Subcutaneous preadipocyte (primary cell): ENCODE results near the gene ERAL1. TPM values are rescaled to one million over a fixed set of nuclear protein-coding genes. Genes with fewer than 3 reads are reported as not detected.

ENCODE experiments used
- small RNA-seq: library from RNA; depleted of rRNA; stranded (forward); fragments of <200 nt; gene quantifications from one replicate; pipeline ENCODE3, GENCODE V24; 2012
- total RNA-seq: library from RNA; depleted of rRNA; stranded (reverse); fragments of >200 nt; gene quantifications from 2 replicates; pipeline ENCODE4 v1.2.3, GENCODE V29; 2012

Gene ERAL1
- total RNA-seq = 25.4 and 30.1 TPM in 2 replicates

DNA sequence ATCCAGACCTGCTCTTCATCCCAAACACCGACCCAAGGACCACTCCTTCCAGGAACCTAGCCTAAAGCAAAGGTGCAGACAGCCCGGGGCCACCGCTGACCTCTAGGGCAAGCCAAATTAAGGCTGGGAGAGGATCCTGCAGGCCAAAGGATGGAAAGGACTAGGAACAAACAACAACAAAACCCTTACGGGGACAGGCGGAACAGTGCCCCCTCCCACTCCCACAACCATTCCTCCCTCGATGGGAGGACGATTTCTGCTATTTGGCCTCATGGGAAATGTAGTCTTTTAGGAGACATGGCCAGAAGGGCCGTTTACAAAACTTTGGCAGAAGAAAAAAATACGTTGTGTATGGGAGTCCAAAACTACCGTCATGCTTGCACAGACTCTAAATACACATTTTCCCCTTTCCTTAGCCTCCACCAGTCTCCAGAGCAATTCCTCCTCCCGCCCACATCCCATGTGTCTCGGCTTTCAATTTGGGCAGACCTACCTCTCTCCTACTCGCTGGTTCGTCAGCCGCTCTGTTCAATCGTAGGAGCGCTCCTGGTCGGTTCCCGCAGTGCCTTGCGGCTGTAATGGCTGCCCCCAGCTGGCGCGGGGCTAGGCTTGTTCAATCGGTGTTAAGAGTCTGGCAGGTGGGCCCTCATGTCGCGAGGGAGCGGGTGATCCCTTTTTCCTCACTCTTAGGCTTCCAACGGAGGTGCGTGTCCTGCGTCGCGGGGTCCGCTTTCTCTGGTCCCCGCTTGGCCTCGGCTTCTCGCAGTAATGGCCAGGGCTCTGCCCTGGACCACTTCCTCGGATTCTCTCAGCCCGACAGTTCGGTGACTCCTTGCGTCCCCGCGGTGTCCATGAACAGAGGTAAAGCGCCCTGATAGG, at the start of gene ERAL1:
Gene ERAL1, plus strand, starts transcription at position 560 of the 879 bp plus-strand sequence. Its CDS starts 19 bp downstream, at position 579.

GRCh38 chr17:28842282-28843012, 12.4 kb upstream of the ERAL1 start, which contains the start of gene FAM222B:
TSS of gene FAM222B (minus strand) at chr17:28842790. CDS start at chr17:28766667, 76,123 bp downstream.

DNA sequence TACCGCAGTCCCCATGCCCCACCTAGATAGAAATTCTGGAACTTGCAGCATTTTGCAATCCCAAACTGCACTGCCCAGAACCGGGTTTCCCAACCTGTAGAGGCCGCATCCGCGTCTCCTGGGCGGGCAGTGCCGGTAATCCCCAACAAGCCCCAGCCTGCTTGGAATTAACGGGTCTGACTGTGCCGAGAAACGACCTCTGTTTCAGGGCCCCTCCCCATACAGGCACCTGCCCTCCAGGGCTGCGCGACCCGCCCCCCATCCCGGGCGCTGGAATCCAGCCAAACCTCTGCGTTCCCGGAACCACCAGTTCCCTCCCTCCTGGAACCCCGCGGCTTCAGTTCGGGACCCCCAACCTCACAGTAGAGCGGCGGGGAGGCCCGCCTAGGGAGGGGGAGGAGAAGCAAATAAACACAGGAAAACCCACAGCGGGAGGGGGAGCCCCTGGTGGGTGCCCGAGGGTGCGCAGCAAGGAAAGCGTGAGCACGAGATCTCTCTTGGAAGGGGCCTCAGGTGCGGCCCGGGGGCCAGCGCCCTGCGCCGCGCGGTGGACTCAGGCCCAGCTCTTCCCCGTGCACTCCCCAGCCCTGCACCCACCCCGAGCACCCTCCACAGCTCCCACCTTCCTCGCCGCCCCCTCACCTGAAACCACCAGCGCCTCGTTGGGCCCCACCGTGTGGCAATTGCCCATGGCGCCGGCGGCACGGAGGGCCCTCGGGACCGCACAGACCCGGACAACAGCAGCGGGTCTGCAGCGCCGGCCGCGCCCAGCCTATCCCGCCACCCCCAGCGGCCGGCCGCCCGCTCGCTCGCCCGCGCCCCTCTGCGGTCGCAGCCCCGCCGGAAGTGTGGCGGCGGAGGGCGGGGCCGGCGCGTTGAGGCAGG, 42.3 kb downstream of the ERAL1 start, which contains the start of gene FLOT2:
Gene FLOT2, minus strand, starts transcription at position 850 of the 885 bp plus-strand sequence. Its CDS starts 159 bp downstream, at position 691.

GRCh38 chr17:28902819-28903545, 48.2 kb downstream of the ERAL1 start, which contains the start of gene DHRS13:
TSS of gene DHRS13 (minus strand) at chr17:28903079. CDS start at chr17:28902944, 135 bp downstream.

Small RNA genes within 50 kb of the gene (small RNA-seq; reads per million reads assigned to genes)
- not detected for gene RF00019

Other genes starting within 250 kb of the ERAL1 start
- gene RSKR, start 240.8 kb upstream of the ERAL1 start, total RNA-seq = 5.1 and 9.6 TPM in 2 replicates
- 135 and 175 TPM in 2 replicates for gene BLTP2, start 209.9 kb upstream of the ERAL1 start, total RNA-seq
- 24.2 and 37.1 TPM in 2 replicates for gene SDF2, start 193.1 kb upstream of the ERAL1 start, total RNA-seq
- gene SUPT6H, start 192.8 kb upstream of the ERAL1 start, total RNA-seq = 43.4 and 44.8 TPM in 2 replicates
- 1.4 and 1.8 TPM in 2 replicates for gene PROCA1, start 143.1 kb upstream of the ERAL1 start, total RNA-seq
- gene RAB34, start 137.1 kb upstream of the ERAL1 start, total RNA-seq = 142 and 146 TPM in 2 replicates
- 406 and 856 TPM in 2 replicates for gene RPL23A, start 135.0 kb upstream of the ERAL1 start, total RNA-seq
- 3.1 and 4.0 TPM in 2 replicates for gene TLCD1, start 128.8 kb upstream of the ERAL1 start, total RNA-seq
- gene NEK8, start 126.2 kb upstream of the ERAL1 start, total RNA-seq = 1.8 and 2.9 TPM in 2 replicates
- 19.5 and 27.8 TPM in 2 replicates for gene TRAF4, start 111.0 kb upstream of the ERAL1 start, total RNA-seq
- 3.7 and 5.7 TPM in 2 replicates for gene FAM222B, start 12.2 kb upstream of the ERAL1 start, total RNA-seq
- gene FLOT2, start 42.7 kb downstream of the ERAL1 start, total RNA-seq = 32.1 and 36.7 TPM in 2 replicates
- 4.8 and 5.5 TPM in 2 replicates for gene DHRS13, start 48.1 kb downstream of the ERAL1 start, total RNA-seq
- 16.2 and 22.1 TPM in 2 replicates for gene PHF12, start 96.5 kb downstream of the ERAL1 start, total RNA-seq
- not detected in 2 replicates for gene SEZ6, start 151.0 kb downstream of the ERAL1 start, total RNA-seq
- 1.4 and 1.5 TPM in 2 replicates for gene PIPOX, start 188.1 kb downstream of the ERAL1 start, total RNA-seq